GOT3 (cell line): Measurements from ENCODE around the gene SOX11.

Source experiments
- DNase-seq: peaks from one replicate; lab custom pipeline; 2025; ENCODE audit warnings: mixed read lengths; lab: John Stamatoyannopoulos, UW

Gene SOX11

GRCh38 chr2:5725072-5725471 lies 32.9 kb downstream of the SOX11 start:
- DNase-seq, result no peak

- DNase-seq, result no peak
These were observed 33.7 kb downstream of the SOX11 start for GRCh38 chr2:5725794-5726463.

- no peak for DNase-seq
These were observed 35.1 kb downstream of the SOX11 start for GRCh38 chr2:5727235-5727634.

GRCh38 chr2:5729416-5729815 lies 37.2 kb downstream of the SOX11 start:
- DNase-seq, result no peak

- no peak for DNase-seq
These were observed 38.2 kb downstream of the SOX11 start for GRCh38 chr2:5730386-5730785.

- no peak for DNase-seq
These were observed 42.8 kb downstream of the SOX11 start for GRCh38 chr2:5734859-5735520.

DNA sequence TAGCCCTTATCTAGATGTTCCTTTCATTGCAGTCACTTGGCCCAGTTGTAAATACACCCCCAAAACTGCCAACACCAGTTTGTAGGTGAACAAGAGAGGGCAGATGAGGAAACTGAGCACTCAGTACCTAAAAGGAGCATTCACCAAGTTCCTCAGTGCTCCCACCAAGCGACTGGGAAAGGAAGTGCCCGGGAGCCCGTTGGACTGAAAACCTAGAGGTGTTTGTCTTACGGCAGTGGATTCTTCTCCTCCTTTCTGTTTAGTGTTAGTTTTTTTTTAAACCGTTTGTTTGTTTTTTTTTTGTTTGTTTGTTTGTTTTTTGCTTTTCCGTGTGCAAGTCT lies 43.3 kb downstream of the SOX11 start:
- no peak for DNase-seq

DNA sequence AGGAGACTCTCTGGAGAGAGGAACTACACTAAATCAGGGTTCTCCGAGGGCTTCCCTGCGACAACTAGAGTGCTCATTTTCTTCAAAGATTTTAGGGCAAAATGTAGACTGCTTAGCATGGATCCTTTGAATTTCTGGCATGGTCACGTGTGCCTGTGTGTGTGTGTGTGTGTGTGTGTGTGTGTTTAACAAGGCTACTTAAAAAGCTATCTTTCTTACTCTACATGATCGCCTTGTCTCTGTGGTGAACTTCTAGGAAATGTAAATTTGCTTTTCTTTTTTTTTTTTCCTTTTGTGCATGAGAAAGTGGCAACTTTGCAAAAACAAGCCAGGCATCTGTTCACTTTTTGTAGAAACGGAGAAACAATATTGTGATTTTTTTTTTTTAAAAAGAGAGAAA lies 43.9 kb downstream of the SOX11 start:
- DNase-seq, result no peak

- DNase-seq, result no peak
These were observed 44.7 kb downstream of the SOX11 start for GRCh38 chr2:5736886-5737285.

DNA sequence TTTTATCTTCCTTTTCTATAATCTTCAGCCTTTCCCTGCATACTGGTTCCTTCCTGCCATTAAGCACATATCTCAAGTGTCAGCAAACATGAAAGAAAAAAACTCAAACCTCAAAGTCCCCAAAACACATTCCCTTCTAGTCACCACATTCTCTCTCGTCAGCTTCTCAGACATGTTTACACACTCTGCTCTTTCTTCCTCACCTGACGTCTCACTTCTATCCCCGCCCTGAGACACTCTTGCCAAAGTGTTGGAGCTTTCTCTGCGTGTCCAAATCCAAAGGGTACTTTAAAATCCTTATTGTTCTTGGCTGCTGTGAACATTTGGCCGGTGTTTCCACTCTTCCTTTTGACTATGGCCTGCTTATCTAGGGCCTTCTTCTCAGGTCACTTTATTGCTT lies 47.9 kb downstream of the SOX11 start:
- no peak for DNase-seq

- DNase-seq, result no peak
These were observed 48.6 kb downstream of the SOX11 start for GRCh38 chr2:5740817-5741216.

- no peak for DNase-seq
These were observed 49.1 kb downstream of the SOX11 start for GRCh38 chr2:5741242-5741641.

DNA sequence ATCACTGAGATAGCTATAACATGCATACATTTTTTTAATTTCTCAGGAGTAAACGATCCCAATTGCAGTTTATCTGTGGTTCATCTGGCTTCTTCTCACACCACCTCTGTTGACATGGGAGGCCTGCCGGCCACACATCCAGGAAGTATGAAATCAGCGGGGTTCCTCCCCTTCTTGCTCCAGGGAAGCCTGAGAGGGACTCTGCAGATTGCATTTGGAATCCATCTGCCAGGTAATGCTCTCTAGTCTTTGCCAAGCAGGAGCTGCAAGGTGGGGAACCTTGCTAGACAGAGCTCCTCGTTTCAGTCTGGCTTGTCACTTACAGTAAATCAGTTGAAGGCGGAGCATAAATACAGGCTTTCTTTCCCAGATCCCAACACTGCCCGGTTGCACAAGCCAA lies 49.9 kb downstream of the SOX11 start:
- DNase-seq, result no peak

GRCh38 chr2:5748391-5748790 lies 56.2 kb downstream of the SOX11 start:
- no peak for DNase-seq

GRCh38 chr2:5748946-5749345 lies 56.8 kb downstream of the SOX11 start:
- DNase-seq, result no peak

- DNase-seq, result no peak
These were observed 57.2 kb downstream of the SOX11 start for GRCh38 chr2:5749347-5749746.
